8988T (cell line): ENCODE results near the gene SRP72.

Experiments
- DNase-seq: peaks from one replicate; pipeline ENCODE4 v3.0.0; 2011

Gene SRP72

GRCh38 chr4:56552273-56552672 is 84.9 kb downstream of the SRP72 start:
- no peak for DNase-seq
